Esophagus mucosa (tissue), 1 donor: ENCODE measurements around the gene MAPK10. TPM values are rescaled to one million over a fixed set of nuclear protein-coding genes. Genes with fewer than 3 reads are reported as not detected.
A peak's percentile ranks its signal among the peaks of the same experiment; 100 is the strongest.

Experiments used
- ATAC-seq: fragments of 200-7000 bp; cut with Tn5 transposase; one replicate; pipeline ENCODE4 v1.9.1; 2020
- total RNA-seq: library from RNA; stranded (reverse); gene quantifications from one replicate; pipeline ENCODE4 v1.2.4, GENCODE V29; 2023
- donor health status: DM: yes; HTN: yes; CAD: no.

MAPK10 gene
- total RNA-seq = 4.3 TPM

- ATAC-seq = peak; percentile 72
Observed at GRCh38 chr4:86359944-86360478, at the start of gene MAPK10. Gene MAPK10 (minus strand): TSS chr4:86360053.

- no peak for ATAC-seq
Observed at GRCh38 chr4:86403575-86403974, 43.7 kb upstream of the MAPK10 start.

GRCh38 chr4:86401826-86402225 lies 42.0 kb upstream of the MAPK10 start:
- ATAC-seq = no peak

GRCh38 chr4:86400216-86400615 lies 40.4 kb upstream of the MAPK10 start:
- no peak for ATAC-seq

- ATAC-seq = no peak
Observed at GRCh38 chr4:86398187-86398586, 38.3 kb upstream of the MAPK10 start.

- ATAC-seq = peak; percentile 84
Observed at GRCh38 chr4:86393749-86394148, 33.9 kb upstream of the MAPK10 start.

GRCh38 chr4:86389664-86390063 lies 29.8 kb upstream of the MAPK10 start:
- ATAC-seq = no peak

GRCh38 chr4:86388252-86388651 lies 28.4 kb upstream of the MAPK10 start:
- ATAC-seq = no peak

GRCh38 chr4:86386817-86387415 lies 27.1 kb upstream of the MAPK10 start:
- ATAC-seq = no peak

GRCh38 chr4:86386201-86386600 lies 26.3 kb upstream of the MAPK10 start:
- ATAC-seq = no peak

GRCh38 chr4:86381431-86381830 lies 21.6 kb upstream of the MAPK10 start:
- no peak for ATAC-seq

- ATAC-seq = peak; percentile 32
Observed at GRCh38 chr4:86380181-86380724, 20.4 kb upstream of the MAPK10 start.

GRCh38 chr4:86376850-86377249 lies 17.0 kb upstream of the MAPK10 start:
- ATAC-seq = no peak

- no peak for ATAC-seq
Observed at GRCh38 chr4:86368433-86368832, 8.6 kb upstream of the MAPK10 start.

GRCh38 chr4:86367577-86367976 lies 7.7 kb upstream of the MAPK10 start:
- ATAC-seq = no peak

GRCh38 chr4:86366920-86367319 lies 7.1 kb upstream of the MAPK10 start:
- ATAC-seq = no peak

GRCh38 chr4:86362510-86362909 lies 2.7 kb upstream of the MAPK10 start:
- ATAC-seq = no peak

GRCh38 chr4:86358257-86358656 lies 1.6 kb downstream of the MAPK10 start:
- no peak for ATAC-seq

- ATAC-seq = no peak
Observed at GRCh38 chr4:86357608-86358007, 2.2 kb downstream of the MAPK10 start.

- ATAC-seq = no peak
Observed at GRCh38 chr4:86356425-86357210, 3.2 kb downstream of the MAPK10 start.

GRCh38 chr4:86354390-86354789 lies 5.5 kb downstream of the MAPK10 start:
- ATAC-seq = no peak

- no peak for ATAC-seq
Observed at GRCh38 chr4:86346320-86346719, 13.5 kb downstream of the MAPK10 start.

- ATAC-seq = no peak
Observed at GRCh38 chr4:86344127-86344526, 15.7 kb downstream of the MAPK10 start.

GRCh38 chr4:86338989-86339388 lies 20.9 kb downstream of the MAPK10 start:
- ATAC-seq = peak; percentile 69
